Central memory CD4-positive, alpha-beta T cell (primary cell): ENCODE measurements around the gene SEMA4F.

Source experiments
- DNase-seq: peaks from one replicate; pipeline ENCODE4 v3.0.0; 2022

The SEMA4F gene

DNA sequence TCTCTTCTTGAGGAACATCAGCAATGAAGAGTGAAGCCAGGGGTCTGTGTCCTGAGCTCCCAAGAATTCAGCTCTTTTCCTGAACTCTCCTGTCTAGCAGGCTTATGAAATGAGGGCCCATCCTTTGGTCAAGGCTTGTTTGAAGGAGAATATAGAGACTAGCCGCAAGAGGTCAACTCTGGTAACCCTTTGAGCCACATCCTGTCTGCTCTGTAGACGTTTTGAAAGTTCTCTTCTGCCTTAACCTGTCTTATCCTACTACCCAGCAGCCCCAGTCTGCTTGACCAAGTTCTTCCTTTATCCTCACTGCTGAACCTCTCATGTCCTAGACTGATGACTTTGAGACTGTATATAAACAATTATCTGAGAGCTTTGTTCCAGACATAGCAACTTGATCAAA, 5.4 kb downstream of the SEMA4F start:
- no peak for DNase-seq

DNA sequence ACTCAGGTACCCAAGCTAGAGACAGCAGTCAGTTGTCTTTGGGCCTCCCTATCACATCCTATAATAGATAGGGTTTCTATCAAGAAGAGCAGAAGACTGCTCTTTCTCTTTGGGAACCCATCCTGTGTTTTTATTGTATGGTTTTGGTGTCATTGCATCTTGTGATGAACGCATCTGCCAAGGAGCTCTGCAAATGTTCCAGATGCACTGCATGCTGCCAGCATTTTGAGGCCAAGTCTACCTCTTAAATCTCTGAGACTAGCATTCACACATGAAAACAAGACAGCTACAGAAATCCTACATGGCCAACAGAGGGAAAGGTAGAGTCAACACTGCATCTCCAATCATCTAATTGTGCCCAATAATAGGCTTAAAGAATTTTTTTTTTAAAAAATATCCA, 14.0 kb downstream of the SEMA4F start:
- no peak for DNase-seq

DNA sequence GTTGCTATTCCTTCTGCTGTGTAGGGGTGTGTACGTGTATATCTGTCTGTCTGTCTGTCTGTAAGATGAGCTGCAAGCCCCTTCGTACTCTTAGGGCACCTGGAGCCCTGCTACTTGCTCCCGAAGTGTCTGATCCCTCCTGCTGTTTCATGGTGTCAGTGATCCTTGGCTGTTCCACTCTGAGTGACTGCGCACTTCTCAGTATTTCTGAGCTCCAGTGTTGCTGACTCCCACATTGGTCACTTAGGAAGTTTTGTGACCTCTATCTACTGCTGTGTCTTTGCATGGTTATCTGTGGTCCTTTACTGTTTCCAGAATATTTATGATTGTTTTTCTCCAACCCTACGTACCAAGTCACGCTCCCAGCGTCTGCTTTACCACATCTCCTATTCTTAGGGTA, 16.2 kb downstream of the SEMA4F start:
- DNase-seq: no peak

DNA sequence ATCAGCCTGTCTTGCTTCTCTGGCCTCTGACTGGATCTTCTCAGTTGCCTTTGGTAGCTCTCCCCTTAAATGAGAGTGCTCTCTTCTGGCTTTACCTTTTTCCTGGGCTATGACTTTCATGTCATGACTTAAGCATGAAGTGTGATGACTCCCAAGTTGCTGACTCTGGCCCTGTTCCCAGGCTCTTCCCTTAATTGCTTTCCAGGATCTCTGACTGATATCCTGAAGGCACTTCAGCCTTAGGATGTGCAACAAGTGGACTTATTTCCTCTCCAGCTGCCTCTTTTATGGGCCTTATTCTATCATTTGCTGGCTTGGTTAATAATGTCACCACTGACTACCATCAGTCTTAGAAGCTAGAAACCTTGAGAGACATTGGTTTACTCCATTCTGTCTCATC, 17.4 kb downstream of the SEMA4F start:
- DNase-seq: no peak

DNA sequence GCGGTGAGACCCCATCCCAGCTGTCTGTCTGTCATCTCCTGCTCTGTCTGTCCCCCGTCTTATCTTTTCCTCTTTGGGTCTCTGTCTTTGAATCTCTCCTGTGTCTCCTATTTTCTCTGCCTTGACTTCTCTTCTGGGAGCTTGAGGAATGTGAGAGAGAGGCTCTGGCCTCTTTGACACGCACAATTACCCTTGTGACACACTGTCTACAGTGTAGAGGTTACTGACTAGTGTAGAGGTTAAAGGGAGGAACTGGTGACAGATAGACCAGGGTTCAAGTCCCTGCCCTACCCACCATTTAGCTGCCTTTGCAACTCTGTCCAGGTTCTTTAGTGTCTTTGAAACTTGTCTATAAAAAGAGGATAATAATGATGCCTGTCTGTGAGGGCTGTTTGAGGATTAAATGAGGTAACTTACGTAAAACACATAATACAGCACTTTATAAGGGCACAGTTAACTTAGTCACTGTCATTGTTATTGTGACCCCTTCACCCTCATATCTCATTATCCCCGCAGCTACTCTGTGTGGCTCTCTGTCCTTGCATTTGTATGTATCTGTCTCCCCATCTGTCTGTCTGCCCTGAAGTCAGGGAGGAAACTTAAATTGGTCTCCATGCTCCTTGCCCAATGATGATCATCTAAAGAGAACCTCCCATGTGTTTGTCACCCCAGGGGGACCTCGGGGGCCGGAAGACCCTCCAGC, 19.9 kb downstream of the SEMA4F start:
- DNase-seq: no peak

DNA sequence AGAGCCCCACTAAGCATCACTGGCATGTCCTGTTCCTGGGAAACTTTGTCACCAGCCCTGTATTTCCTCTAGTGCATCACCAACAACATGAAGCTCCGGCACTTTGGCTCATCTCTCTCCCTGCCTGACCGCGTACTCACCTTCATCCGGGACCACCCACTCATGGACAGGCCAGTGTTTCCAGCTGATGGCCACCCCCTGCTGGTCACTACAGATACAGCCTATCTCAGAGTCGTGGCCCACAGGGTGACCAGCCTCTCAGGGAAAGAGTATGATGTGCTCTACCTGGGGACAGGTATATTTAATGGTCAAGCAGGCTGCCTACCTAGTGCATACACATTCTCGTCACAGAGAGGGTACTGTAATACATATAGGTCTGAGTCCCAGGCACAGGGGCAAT, 21.0 kb downstream of the SEMA4F start:
- DNase-seq: no peak

DNA sequence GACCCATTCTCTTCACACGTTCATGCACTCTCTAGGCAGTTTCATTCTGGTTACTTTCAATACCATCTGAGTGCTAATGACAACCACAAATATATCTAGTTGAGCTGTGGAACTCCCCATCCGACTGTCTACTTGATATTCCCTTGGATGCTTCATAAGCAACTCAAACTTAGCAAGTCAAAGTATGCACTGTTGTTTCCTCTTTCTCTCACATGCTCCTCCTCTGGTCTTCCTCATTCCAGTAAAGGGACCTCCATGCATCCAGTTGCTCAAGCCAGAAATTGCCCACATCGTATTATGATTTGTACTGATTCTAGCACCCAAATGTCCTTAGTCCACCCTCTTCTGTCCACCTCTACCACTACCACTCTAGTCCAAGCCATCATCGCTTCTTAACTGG, 22.3 kb downstream of the SEMA4F start:
- DNase-seq: no peak

DNA sequence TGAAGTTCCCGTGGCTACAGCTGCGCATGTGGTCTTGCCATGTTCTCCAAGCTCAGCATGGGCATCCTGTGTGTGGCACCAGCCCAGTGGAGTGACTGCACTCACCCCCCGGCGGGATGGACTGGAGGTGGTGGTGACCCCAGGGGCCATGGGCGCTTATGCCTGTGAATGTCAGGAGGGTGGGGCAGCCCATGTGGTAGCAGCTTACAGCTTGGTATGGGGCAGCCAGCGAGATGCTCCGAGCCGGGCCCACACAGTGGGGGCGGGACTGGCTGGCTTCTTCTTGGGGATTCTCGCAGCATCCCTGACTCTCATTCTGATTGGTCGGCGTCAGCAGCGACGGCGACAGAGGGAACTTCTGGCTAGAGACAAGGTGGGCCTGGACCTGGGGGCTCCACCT, 25.6 kb downstream of the SEMA4F start:
- DNase-seq: no peak

DNA sequence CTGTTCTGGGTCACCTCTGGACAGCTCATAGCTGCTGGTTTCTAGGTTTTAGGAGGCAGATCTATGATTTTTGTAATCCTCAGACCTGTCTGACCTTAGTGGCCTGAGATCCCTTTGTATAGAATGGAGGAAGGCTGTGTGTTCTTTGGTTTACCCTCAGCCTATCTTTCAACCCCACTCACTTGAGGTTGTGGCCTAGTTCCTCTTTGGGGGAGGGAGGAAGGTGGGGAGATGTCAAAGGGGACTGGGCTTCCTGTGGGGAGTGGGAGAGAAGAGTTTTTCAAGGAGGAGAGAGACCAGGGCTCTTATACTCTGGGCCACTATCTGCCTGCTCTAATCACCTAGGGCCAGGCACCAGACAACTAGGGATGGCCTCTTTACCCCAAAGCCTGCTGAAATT, 28.5 kb downstream of the SEMA4F start:
- DNase-seq: no peak

DNA sequence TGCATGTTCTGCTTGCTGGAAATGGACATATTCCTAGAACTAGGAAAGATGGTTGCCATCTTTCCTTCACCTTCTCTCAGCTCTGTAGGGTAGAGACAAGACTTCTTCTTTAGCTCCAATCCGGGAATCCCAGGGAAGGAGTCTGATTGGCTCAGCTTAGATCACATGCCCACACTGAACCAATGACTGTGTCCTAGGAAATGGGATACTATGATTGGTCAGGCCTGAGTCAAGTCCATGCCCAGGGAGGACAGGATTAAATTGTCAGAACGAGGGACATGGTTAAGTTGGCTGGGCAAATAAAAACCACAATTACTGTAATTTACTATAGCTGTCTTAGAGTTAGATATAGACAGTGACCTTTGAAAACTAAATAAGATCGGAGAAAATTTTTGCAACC, 31.4 kb downstream of the SEMA4F start:
- DNase-seq: no peak

DNA sequence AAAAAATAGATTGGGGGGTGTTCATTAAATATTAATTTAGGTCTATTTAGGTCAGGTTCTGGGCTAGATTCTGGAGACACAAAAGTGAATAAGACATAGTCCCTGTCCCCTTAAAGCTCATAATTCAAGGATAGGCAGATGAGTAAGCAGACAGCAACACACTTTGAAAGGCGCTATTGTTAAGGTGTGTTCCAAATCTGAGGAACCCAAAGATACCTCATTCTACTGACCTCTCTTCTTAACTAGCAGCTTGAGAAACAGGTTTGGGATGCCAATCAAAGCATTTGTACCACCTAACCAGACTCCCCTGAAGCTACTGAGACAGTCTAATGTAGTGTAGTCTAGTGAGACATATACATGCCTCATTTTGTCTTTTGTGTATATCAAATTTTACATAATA, 34.8 kb downstream of the SEMA4F start:
- DNase-seq: no peak

DNA sequence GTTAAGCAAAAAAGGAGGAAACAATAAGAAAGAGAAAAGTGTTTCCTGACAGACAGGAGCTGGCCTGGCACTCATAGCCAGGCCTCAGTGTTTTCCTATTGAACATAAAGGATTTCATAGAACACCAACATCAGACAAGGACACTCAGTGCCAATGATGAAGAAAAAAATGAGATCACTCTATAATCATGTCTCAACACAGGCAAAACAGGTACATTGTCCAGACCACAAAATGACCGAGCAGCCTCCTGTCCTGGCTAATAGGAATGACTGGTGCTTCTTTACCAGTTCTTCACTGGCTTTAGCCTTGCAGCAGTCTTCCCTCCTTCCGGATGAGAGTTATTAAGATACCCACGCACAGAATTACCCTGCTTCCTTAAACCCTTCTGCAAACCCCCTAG, 35.6 kb downstream of the SEMA4F start:
- DNase-seq: no peak

DNA sequence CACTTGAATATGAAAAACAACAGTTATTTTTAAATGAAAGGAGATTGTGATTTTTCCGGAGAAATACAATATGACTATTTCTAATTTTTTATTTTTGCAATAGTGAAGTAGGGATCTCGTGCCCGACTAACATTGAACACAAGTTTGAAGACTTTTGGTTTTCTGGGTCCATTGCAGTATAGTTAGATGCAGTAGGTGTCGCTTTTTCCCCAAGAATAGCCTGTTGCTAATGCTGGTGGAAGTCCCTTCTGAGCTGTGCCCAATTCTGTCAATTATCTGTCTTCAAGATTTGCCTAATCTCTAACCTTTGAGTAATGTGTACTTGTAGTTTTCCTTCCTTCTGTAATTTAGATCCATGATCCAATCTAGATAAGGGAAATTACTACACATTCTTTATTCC, 36.5 kb downstream of the SEMA4F start:
- DNase-seq: no peak

DNA sequence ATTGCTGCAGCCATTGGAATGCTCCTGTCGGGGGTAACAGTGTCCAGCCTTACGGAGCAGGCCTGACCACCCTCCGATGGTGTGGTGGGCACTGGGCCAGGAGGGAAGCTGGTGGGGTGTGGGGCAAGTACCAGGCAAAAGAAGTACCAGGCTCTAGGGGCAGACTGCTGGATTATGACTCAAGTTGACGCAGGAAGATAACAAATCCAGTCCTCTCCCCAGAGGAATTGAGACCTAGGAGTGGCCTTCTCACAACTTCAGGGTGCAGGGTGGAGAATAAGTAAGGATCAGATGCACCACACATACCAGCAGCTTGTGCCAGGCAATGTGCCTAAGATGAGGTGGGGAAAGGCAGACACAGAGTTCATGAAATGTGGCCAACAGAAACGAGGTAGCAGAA, 37.9 kb downstream of the SEMA4F start:
- no peak for DNase-seq

DNA sequence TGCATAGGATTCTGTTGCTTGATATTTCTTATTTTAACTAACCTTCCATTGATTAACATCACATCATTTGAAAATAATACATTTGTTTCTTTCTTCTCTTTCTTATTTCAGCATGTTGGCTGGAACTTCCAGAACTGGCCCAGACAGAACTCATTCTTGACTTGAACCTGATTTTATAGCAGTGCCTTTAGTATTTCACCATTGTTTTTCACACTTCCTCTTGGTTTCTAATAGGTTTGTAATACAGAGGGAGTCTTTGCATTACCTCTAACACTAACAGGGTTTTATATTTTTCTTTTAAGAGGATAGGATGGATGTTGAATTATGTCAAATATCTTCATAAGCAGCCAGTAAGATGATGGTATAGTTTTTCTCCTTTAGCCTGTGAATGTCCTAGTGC, 39.2 kb downstream of the SEMA4F start:
- no peak for DNase-seq

DNA sequence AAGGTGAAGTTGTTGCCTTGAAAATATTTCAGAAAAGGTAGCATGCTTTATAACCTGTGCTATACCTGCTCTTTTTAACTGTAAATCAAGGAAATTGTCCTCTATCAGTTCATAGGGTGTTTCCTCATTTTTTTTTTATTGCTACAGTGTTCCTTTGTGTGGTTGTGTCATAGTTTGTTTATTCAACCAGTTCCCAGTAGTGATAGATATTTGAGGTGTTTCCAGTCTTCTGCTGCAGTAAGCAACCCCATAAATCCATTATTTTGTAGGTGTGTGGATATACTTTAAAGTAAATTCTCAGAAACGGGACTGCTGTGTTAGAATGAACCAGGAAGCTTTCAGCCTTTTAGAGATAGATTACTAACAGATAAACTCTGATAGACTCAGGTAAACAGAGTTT, 39.6 kb downstream of the SEMA4F start:
- no peak for DNase-seq

DNA sequence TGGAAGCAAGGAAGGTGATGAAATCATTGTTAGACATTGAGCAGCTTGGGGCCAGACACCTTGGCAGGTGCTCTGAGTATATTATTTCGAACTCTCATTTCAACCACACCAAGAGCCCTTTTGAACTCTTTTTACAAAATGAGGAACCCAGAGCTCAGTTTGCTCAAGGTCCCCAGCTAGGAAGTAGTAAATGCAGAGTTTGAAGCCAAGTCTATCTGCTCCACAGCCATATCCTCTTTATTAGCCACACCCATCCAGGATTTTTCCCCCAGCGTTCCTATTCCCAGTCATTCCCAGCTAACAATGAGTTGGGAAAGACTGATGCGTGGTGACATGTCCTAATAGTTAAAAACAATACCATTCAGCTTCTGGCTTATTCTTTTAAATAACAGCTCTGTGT, 40.2 kb downstream of the SEMA4F start:
- DNase-seq: no peak

DNA sequence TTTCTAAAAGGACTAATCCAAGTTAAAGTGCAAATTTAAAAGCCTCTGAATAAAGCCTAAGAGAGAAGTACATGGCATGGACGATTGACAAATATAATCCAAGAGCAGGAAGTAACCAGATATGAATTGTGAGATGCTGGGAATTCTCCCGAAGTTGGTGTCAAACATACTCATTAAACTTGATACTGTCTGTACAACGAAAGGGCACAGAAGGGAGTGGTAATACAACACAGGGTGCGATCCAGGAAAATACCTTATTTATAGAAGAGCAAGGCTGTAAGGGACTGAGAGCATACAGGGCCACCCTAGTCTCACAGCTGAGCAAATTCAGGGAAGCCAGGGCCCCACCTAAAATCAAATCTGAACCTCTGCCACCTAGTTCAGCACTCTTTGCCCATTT, 41.6 kb downstream of the SEMA4F start:
- DNase-seq: no peak

DNA sequence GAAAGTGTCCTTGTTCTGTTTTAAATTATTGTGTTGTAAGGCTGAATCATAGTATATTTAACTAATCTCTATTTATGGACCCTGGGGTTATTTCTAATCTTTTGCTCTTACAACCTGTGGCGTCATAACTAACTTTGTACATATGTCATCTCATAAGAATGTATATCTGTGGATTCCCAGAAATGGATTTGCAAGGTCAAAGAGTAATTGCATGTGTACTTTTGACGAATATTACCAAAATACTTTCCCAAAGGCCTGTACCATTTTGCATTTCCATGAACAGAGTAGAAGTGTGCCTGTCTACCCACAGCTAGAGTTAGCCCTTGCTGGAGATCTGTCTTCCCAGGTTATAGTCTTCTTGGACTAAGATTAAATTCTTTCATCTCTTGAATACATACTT, 42.8 kb downstream of the SEMA4F start:
- no peak for DNase-seq

DNA sequence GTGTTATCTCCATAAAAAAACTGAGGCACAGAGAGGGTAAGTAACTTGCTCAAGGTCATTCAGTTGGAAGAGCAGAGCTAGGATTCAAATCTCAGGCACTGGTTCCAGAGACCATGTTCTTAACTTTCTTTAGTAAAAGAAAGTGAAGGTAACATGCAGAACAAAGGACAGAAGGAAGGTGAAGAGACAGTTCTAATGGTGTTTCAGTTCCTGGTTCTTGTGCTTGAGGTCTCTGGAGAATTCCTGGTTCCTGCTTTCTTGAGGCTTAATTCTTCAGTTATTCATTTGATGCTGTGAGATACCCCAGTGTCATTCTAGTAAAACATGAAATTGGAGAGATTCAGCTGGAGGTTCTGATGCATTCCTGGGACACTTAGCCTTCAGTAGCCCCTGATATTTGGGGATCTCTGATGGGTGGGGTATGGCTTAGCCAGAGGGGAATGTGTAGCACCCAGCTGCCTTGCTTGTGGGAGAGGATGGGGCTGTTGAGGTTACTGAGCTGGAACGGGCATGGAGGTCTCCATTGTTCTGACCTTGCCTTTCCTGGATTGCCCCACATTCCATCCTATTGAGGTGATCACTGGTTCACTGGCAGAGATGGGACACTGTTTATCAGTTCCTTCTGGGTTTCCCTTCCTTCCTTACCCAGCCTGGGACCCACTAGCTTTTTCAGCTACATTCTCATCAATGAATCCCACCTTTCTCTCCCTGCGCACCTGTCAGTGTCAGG, 46.8 kb downstream of the SEMA4F start:
- no peak for DNase-seq

DNA sequence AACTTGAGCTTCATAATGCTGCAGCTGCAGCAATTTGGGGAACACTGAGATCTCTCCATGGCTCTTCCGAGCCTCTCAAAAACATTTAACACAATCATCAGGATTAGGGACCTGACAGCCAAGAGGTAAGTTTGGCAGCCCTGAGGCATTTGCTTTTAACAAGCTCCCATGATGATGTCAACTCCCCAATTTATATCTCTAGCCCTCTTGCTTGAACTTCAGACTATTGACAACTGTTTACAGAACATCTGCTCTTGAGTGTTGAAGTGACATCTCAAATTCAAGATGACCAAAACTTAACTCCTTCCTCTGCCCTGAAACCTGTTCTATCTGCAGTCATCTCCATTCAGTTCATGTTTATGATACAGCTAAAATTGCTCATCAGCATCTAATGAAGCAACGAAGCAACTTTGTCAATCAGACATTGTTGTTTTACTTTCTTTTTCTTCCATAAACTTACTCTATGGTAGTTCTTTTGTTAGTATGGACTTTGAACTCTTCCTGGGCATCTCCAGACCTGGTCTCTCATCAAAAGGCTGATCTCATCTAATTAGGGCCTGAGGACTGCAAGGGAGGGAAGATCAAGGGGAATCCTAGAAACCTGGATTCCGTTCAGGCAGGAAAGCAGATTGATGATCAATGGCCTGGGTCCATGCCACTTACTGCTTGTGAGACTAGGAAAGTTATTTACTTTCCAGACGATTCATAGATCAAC, 48.1 kb downstream of the SEMA4F start:
- DNase-seq: no peak

DNA sequence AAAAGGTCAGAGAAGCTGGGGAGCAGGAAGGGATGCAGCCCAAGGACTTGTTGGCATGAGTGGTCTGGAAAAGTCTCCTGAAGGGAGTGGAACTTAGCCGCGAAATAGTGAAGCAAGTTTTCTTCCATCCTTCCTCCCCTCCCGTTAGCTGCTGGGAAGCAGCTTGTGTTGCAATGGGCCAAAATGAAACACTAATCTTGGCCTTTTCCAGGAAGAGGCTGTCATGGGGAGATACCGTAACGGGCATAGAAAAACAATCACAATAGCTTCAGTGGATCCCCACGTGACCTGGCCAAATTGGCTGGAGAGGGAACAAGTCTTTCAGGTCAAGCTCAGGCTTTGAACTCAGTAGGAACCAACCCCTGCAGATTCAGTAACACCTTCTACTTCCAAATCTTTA, 49.3 kb downstream of the SEMA4F start:
- DNase-seq: no peak

DNA sequence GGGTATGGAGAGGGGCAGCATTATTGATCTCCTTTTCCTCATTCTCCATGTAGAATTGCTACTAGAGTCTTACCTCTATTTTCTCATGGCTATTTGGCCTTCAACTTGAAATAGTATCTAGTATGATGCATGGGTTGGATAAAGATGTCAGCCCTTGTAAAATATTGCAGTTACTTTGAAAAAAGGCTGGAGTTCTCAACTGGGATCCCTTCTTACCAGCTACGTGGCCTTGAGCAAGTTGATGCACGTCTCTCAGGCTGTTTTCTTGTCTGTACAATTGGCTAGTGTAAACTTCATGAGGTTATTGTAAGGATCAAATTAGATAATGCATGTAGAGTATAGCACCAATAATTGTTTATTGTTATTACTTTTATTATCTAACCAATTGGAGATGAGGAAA, 50.2 kb downstream of the SEMA4F start:
- no peak for DNase-seq

DNA sequence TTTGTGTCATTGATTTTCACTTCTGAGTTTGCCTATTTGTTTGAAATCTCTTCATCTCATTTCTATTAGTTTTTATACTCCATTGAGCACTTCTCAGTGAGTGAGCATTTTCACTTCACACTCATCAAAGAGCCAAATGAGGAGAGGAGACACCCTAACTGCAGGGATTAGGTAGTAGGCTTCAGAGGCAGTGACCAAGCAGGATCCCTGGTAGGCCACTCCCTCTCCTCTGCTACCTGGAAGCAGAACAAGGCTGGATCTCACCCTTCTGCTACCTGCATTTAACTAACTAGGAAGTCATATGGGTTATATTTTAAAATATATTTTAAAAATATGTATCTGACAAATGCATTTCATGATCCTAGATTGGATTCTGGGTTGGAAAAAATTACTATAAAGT, 52.7 kb downstream of the SEMA4F start:
- no peak for DNase-seq
